Activated effector memory CD4-positive, alpha-beta T cell treated with Interleukin-2 at 50 U/mL for 16 hours (primary cell): ENCODE results near the gene SPARC.

Experiments
- DNase-seq: peaks from one replicate; pipeline ENCODE4 v3.0.0-alpha.2; 2020

The SPARC gene

DNA sequence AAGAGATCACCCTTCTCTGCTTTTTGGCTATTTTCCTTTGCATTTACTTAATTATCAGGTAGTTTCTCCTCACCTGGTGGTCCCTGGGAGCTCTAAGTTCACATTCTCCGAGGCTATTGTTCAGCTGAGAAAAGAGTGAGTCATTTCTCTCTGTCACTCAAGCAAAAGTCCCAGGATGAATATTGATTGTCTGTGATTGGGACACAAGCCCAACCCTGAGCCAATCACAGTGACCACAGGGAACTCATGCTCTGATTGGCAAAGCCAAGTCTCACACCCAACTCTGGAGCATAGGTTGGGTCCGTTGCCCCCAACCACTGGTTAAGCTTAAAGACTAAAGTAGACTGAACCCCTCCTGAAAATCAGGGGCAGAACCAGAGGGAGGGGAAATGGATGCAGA, 67.8 kb downstream of the SPARC start:
- DNase-seq = no peak

DNA sequence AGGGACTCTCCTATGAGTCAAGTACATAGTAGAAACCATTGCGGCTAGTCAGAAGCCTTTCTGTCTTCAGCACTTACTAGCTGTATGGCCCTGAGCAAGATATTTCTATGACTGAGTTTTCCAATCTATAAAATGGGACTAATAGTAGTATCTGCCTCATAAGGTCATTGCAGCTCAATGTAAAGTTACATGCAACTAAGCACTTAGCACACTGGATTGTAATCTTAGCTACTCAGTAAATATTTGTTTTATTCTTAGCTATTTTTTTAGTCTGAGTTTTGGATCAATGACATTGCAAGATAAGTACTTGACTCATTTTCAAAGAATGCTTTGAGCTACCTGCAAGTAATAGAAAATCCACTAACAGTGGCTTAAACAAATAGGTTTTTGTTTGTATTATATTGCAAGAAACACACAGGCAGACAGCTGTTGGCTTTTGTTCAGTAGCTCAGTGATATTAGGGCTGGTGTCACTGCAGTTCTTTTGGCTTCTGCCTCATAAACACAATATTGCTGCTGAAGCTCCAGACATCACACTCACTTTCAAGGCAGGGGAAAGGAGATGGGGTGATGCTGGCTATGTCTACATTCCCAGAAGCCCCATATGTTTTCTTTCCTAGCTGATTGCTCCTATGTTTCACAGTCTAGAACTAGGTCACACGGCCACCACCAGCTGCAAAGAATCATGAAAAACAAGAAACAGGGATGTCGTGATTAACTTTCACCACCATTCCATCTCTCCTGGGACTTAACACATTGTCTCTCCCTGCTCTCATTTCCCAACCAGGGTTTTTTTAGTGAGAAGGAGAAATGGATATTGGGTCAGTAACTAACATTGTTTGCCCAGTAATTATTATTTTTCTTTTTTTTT, 68.6 kb downstream of the SPARC start:
- no peak for DNase-seq

- DNase-seq = no peak
Measured at GRCh38 chr5:151617383-151617840, 69.3 kb downstream of the SPARC start.

DNA sequence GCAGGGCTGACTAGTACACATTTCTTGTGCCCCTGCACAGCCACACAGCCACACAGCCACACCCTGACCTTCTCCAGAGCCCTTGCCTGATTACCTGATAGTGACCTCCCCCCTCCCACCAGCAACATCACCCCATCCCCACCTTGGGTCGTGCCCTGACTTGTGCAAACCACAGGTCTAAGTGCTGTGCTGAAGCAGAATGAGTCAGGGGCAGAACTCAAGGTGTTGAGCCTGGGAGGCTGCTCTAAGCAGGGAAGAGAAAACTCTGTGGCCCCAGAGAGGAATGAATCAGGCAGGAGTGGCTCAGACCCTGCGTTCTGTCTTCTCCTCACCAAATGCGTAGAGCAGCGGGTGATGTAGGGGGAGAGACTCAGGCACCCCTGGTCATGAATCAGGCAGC, 71.3 kb downstream of the SPARC start:
- no peak for DNase-seq

- DNase-seq = no peak
Measured at GRCh38 chr5:151614565-151614964, 72.2 kb downstream of the SPARC start.

DNA sequence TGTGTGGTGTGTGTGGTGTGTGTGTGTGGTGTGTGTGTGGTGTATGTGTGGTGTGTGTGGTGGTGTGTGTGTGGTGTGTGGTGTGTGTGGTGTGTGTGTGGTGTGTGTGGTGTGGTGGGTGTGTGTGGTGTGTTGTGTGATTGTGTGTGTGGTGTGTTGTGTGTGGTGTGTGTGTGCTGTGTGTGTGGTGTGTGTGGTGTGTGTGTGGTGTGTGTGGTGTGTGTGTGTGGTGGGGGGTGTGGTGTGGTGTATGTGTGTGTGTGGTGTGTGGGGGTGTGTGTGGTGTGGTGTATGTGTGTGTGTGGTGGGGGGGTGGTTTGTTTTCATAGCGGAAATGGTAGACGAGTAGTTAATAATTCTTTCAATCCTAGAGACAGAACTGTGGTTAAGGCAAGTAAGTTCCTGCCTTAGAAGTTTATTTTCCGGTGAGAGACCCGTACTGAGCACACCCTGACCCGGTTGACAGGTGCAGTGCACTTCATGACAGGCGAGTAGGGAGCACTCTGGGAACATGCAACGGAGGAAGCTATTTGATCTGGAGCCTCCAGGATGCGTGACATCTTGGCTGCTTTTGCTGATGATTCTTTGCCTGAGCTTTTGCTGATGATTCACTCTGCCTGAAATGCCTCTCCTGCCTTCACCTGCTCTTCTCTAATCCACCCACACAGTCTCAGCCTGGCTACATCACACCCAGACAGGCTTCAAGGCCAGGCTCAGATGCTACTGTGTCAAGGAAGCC, 73.9 kb downstream of the SPARC start:
- peak; percentile 12 for DNase-seq

DNA sequence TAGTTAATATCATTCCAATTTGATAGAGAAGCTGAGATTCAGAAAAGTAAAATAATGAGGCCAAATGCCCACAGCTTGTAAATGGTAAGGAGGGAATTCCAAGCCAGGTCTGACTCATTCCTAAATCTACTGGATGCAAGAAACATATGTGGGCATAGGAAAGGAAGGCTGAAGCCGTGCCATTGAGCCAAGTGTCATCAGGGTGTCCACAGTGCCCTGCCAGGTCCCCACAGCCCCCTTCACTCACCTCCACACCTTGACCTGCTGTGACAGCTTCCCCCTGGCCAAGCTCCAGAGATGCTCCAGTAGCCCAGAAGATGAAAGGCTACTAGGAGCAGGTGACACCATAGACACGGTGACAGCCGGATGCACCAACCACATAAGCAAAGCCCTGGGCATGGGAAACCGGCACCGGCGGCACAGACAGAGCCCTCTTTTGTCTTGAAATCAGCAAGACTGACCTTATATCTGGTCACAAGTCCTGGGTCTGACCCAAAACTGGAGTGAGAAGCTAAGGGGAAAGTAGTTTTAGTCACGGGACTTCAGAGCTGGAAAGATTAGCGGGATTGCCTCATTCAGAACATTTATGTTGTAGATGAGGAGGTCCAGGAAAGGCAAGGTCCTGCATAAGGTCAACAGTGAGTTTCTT, 75.5 kb downstream of the SPARC start:
- DNase-seq = no peak
